ENCODE measurements around the gene NLGN4Y. TPM values are rescaled to one million over a fixed set of nuclear protein-coding genes. Genes with fewer than 3 reads are reported as not detected.

Gene NLGN4Y
- total RNA-seq, 1 experiment from 2014 or later, result not detected

DNA sequence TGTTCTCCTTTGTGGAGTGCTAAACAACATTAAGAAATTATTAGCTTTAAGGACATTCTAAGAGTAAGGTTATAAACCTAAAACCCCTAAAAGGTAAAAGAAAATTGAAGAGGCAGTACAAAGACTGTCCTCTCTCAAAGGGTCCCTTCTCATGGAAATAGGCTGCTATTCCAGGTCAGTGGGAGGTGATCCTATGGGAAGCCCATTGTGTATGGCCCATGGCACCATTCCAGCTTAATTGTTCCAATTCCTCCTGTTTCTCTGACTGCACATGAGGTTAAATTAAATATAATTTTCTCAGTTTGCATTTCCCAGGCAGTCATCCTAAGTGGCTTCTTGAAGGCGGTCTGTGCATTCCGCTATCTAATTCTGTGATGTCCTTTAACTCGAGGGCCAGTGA, 57.0 kb downstream of the NLGN4Y start:
- Histone ChIP-seq H3K4me3 (ENCODE audit: low read depth in 2 of 2, low read length in 2 of 2) (no peak overlapping the region), H3K27ac (ENCODE audit: low read length) (no peak overlapping the region), H3K4me1 (ENCODE audit: control insufficient read depth, insufficient read depth, low read length) (no peaks in the 10 kb centered on the region), H3K36me3 (ENCODE audit: control insufficient read depth, insufficient read depth, low read length) (no peaks in the 10 kb centered on the region), H3K27me3 (ENCODE audit: control insufficient read depth, insufficient read depth, low read length) (no peaks in the 10 kb centered on the region), H3K9me3 (ENCODE audit: control insufficient read depth, insufficient read depth, low read depth, low read length) (no peaks in the 10 kb centered on the region)
- TF ChIP-seq, protein P1, sequence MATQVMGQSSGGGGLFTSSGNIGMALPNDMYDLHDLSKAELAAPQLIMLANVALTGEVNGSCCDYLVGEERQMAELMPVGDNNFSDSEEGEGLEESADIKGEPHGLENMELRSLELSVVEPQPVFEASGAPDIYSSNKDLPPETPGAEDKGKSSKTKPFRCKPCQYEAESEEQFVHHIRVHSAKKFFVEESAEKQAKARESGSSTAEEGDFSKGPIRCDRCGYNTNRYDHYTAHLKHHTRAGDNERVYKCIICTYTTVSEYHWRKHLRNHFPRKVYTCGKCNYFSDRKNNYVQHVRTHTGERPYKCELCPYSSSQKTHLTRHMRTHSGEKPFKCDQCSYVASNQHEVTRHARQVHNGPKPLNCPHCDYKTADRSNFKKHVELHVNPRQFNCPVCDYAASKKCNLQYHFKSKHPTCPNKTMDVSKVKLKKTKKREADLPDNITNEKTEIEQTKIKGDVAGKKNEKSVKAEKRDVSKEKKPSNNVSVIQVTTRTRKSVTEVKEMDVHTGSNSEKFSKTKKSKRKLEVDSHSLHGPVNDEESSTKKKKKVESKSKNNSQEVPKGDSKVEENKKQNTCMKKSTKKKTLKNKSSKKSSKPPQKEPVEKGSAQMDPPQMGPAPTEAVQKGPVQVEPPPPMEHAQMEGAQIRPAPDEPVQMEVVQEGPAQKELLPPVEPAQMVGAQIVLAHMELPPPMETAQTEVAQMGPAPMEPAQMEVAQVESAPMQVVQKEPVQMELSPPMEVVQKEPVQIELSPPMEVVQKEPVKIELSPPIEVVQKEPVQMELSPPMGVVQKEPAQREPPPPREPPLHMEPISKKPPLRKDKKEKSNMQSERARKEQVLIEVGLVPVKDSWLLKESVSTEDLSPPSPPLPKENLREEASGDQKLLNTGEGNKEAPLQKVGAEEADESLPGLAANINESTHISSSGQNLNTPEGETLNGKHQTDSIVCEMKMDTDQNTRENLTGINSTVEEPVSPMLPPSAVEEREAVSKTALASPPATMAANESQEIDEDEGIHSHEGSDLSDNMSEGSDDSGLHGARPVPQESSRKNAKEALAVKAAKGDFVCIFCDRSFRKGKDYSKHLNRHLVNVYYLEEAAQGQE (IDR thresholded peaks at IDR 0.05; ENCODE audit: insufficient read depth in 1 of 2, low read depth in 2 of 2, low read length in 1 of 2), result no peak
- TF ChIP-seq POLR2AphosphoS5 (IDR thresholded peaks at IDR 0.05; ENCODE audit: low read depth, low read length) (no peak), TCF7L2 (IDR thresholded peaks at IDR 0.05; ENCODE audit: low read depth, low read length) (no peak), SIN3A (IDR thresholded peaks at IDR 0.05; ENCODE audit: borderline replicate concordance, insufficient read depth, low read depth, low read length) (no peak)
- TF ChIP-seq, protein P2, sequence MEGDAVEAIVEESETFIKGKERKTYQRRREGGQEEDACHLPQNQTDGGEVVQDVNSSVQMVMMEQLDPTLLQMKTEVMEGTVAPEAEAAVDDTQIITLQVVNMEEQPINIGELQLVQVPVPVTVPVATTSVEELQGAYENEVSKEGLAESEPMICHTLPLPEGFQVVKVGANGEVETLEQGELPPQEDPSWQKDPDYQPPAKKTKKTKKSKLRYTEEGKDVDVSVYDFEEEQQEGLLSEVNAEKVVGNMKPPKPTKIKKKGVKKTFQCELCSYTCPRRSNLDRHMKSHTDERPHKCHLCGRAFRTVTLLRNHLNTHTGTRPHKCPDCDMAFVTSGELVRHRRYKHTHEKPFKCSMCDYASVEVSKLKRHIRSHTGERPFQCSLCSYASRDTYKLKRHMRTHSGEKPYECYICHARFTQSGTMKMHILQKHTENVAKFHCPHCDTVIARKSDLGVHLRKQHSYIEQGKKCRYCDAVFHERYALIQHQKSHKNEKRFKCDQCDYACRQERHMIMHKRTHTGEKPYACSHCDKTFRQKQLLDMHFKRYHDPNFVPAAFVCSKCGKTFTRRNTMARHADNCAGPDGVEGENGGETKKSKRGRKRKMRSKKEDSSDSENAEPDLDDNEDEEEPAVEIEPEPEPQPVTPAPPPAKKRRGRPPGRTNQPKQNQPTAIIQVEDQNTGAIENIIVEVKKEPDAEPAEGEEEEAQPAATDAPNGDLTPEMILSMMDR (IDR thresholded peaks at IDR 0.05), result no peak
- DNase-seq (ENCODE audit: low read depth, low spot score) (no peak), ATAC-seq (no peak)
- ChIA-PET POLR2A (no interaction called here), CTCF (no interaction called here)
- in situ Hi-C loops (cut with HindIII; ENCODE audit: low pct_unique_long_range_greater_than_20kb, low sequenced_read_pairs) (no loop called here), intact Hi-C loops (cut with micrococcal nuclease; ENCODE audit: unreplicated experiment) (no loop called here)
- BruUV-seq (replicated peaks), result no TSS peak

DNA sequence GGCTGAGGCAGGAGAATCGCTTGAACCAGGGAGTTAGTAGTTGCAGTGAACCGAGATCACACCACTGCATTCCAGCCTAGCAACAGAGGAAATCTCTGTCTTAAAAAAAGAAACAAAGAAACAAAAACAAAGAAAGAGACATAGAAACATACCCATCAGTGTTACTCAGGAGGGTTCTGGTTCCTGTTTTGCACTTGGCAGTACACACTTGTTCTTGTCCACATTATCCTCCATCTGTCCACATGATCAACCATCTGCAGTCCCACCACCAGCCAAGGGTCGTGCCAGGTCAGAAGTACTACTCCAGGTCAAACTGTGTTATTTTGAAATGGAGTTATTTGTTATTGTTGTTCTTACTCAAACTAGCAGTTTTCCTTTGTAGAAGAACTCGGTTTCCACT, 62.4 kb downstream of the NLGN4Y start:
- no peak for ATAC-seq
- no peaks in the 10 kb centered on the region for H3K4me1 ChIP-seq (ENCODE audit: control insufficient read depth, insufficient read depth, low read length)
- CTCF ChIA-PET, result no interaction called here
- no peaks in the 10 kb centered on the region for H3K27me3 ChIP-seq (ENCODE audit: control insufficient read depth, insufficient read depth, low read length)
- no peaks in the 10 kb centered on the region for H3K36me3 ChIP-seq (ENCODE audit: control insufficient read depth, insufficient read depth, low read length)
- intact Hi-C loops (cut with micrococcal nuclease; ENCODE audit: unreplicated experiment), result no loop called here
- POLR2A ChIA-PET, result no interaction called here
- H3K4me3 ChIP-seq (ENCODE audit: low read depth in 2 of 2, low read length in 2 of 2), result no peak overlapping the region
- in situ Hi-C loops (cut with HindIII; ENCODE audit: low pct_unique_long_range_greater_than_20kb, low sequenced_read_pairs), result no loop called here
- no peaks in the 10 kb centered on the region for H3K9me3 ChIP-seq (ENCODE audit: control insufficient read depth, insufficient read depth, low read depth, low read length)
- DNase-seq (ENCODE audit: low read depth, low spot score), result no peak
- no peak overlapping the region for H3K27ac ChIP-seq (ENCODE audit: low read length)
- TF ChIP-seq POLR2AphosphoS5 (IDR thresholded peaks at IDR 0.05; ENCODE audit: low read depth, low read length) (no peak), SIN3A (IDR thresholded peaks at IDR 0.05; ENCODE audit: borderline replicate concordance, insufficient read depth, low read depth, low read length) (no peak)
- TF ChIP-seq, protein P1 (IDR thresholded peaks at IDR 0.05; ENCODE audit: insufficient read depth in 1 of 2, low read depth in 2 of 2, low read length in 1 of 2), result no peak
- TF ChIP-seq, protein P2 (IDR thresholded peaks at IDR 0.05), result no peak
- no TSS peak for BruUV-seq (replicated peaks)
